HepG2 (cell line): Measurements from ENCODE around the gene MED9. TPM values are rescaled to one million over a fixed set of nuclear protein-coding genes. Genes with fewer than 3 reads are reported as not detected.

Experiments
- ATAC-seq: fragments of 200-7000 bp; cut with Tn5 transposase; 3 replicates; pipeline ENCODE4 v1.9.1; 2020; ENCODE audit warnings: mild to moderate bottlenecking, moderate library complexity
- BruUV-seq: library from RNA; stranded (reverse); fragments of 400-500 nt; replicated peaks from 2 replicates; lab custom pipeline; 2021; lab: Mats Ljungman, UMichigan
- CTCF ChIA-PET: fragments of 300-600 bp; formaldehyde crosslinking; extraction: SDS; loops from one replicate; lab custom pipeline; 2021; ENCODE audit warnings: low total read pairs, inconsistent platforms, low intra/inter-chr PET ratio; lab: Yijun Ruan, JAX
- POLR2A ChIA-PET: fragments of 350-600 bp; sonication (Branson Sonifier 250); formaldehyde crosslinking; loops from one replicate; lab custom pipeline; 2020; ENCODE audit warnings: antibody characterized with exemption, inconsistent platforms; lab: Yijun Ruan, JAX
- DNase-seq: peaks from one replicate; pipeline ENCODE4 v3.0.0-alpha.2; 2015; ENCODE audit warnings: low spot score
- FAIRE-seq: peaks from 3 replicates; lab custom pipeline; 2011; peaks lifted over from hg19 to GRCh38; lab: Jason Lieb, UNC
- H2AFZ ChIP-seq: one replicate; pipeline ENCODE4 v1.6.1; 2011; ENCODE audit warnings: low read length, inconsistent platforms
- H3K27ac ChIP-seq: fragments of 300-600 bp; 3 replicates; pipeline ENCODE4 v1.8.0; 2011; ENCODE audit warnings: mixed run types, mild to moderate bottlenecking, mixed read lengths, low read length, inconsistent platforms; ENCODE audit not compliant: insufficient read depth; ENCODE audit errors: extremely low read length
- H3K27me3 ChIP-seq, 2 experiments: fragments of 200-600 bp in 1 of 2; 2 replicates in 1 of 2; 3 replicates in 1 of 2; pipeline versions ENCODE4 v1.6.0 to v1.8.0; 2011; ENCODE audit warnings: low read length in 2 of 2, mild to moderate bottlenecking in 2 of 2, moderate library complexity in 2 of 2, inconsistent platforms in 1 of 2; ENCODE audit not compliant: insufficient read depth in 2 of 2, control insufficient read depth in 1 of 2
- H3K36me3 ChIP-seq, 2 experiments: fragments of 200-600 bp in 1 of 2; replicated peaks in 1 of 2; 2 replicates in 1 of 2; 3 replicates in 1 of 2; pipeline versions ENCODE4 v1.5.1 to v1.8.0; 2011; ENCODE audit warnings: low read length in 2 of 2, inconsistent platforms in 1 of 2; ENCODE audit not compliant: insufficient read depth in 2 of 2, control insufficient read depth in 1 of 2
- H3K4me1 ChIP-seq: 2 replicates; pipeline ENCODE4 v1.5.1; 2012; ENCODE audit warnings: low read length, inconsistent platforms; ENCODE audit not compliant: insufficient read depth
- H3K4me2 ChIP-seq: 2 replicates; pipeline ENCODE4 v1.6.0; 2011; ENCODE audit warnings: low read depth, low read length, inconsistent platforms
- H3K4me3 ChIP-seq, 3 experiments: fragments of 200-600 bp in 1 of 3; sonication (generic), shearing (Covaris generic) in 1 of 3; replicated peaks in 1 of 3; 2 replicates each; pipeline ENCODE4 v1.5.1; 2011 to 2016; ENCODE audit warnings: low read length in 3 of 3, inconsistent platforms in 2 of 3, low read depth in 2 of 3, mild to moderate bottlenecking in 2 of 3, control low read depth in 1 of 3, mixed read lengths in 1 of 3; ENCODE audit not compliant: insufficient read depth in 1 of 3
- H3K79me2 ChIP-seq: one replicate; pipeline ENCODE4 v1.6.1; 2011; ENCODE audit warnings: low read length, inconsistent platforms; ENCODE audit not compliant: insufficient read depth
- H3K9ac ChIP-seq: 2 replicates; pipeline ENCODE4 v1.6.0; 2011; ENCODE audit warnings: mild to moderate bottlenecking, low read depth, low read length, inconsistent platforms; ENCODE audit not compliant: insufficient read depth
- H3K9me3 ChIP-seq: 2 replicates; pipeline ENCODE4 v1.5.1; 2012; ENCODE audit warnings: mild to moderate bottlenecking, low read length
- H4K20me1 ChIP-seq: 2 replicates; pipeline ENCODE4 v1.6.0; 2011; ENCODE audit warnings: inconsistent platforms, mild to moderate bottlenecking, low read length, moderate library complexity; ENCODE audit not compliant: insufficient read depth
- ELF1 ChIP-seq: sonication (generic); formaldehyde crosslinking; IDR thresholded peaks from 2 replicates; pipeline ENCODE4 v1.4.0; 2020; ENCODE audit warnings: missing genetic modification reagents
- FOXM1 ChIP-seq: sonication (generic); formaldehyde crosslinking; IDR thresholded peaks from 2 replicates; pipeline ENCODE4 v1.5.0; 2020; ENCODE audit warnings: missing genetic modification reagents
- GABPB1 ChIP-seq: IDR thresholded peaks from 2 replicates; pipeline ENCODE4 v1.6.1; 2016; ENCODE audit warnings: mild to moderate bottlenecking, missing genetic modification reagents, moderate library complexity, missing compliant biosample characterization
- HIVEP1 ChIP-seq: sonication (generic); formaldehyde crosslinking; IDR thresholded peaks from 2 replicates; pipeline ENCODE4 v1.4.0; 2020; ENCODE audit warnings: mild to moderate bottlenecking, missing genetic modification reagents
- HNRNPL ChIP-seq: fragments of 200-400 bp; formaldehyde crosslinking; IDR thresholded peaks from 2 replicates; pipeline ENCODE4 v1.6.1; 2017; ENCODE audit warnings: mild to moderate bottlenecking, low read depth, low read length
- KDM5A ChIP-seq: fragments of 200-600 bp; sonication (generic); IDR thresholded peaks from 2 replicates; pipeline ENCODE4 v1.7.0; 2018; ENCODE audit warnings: antibody characterized with exemption, mild to moderate bottlenecking, low read length, borderline replicate concordance
- KDM5B ChIP-seq: sonication (generic); formaldehyde crosslinking; IDR thresholded peaks from 2 replicates; pipeline ENCODE4 v1.4.0; 2020; ENCODE audit warnings: missing genetic modification reagents, mild to moderate bottlenecking, borderline replicate concordance
- PCBP2 ChIP-seq: fragments of 200-400 bp; formaldehyde crosslinking; optimal IDR thresholded peaks from 2 replicates; pipeline ENCODE3; 2018; ENCODE audit warnings: low read length, low read depth; ENCODE audit not compliant: poor library complexity, severe bottlenecking
- ZBTB1 ChIP-seq: sonication (generic); formaldehyde crosslinking; IDR thresholded peaks from 2 replicates; pipeline ENCODE4 v1.4.0; 2020; ENCODE audit warnings: missing genetic modification reagents, borderline replicate concordance
- ZNF224 ChIP-seq: sonication (generic); formaldehyde crosslinking; IDR thresholded peaks from 2 replicates; pipeline ENCODE4 v1.5.0; 2020; ENCODE audit warnings: mild to moderate bottlenecking, missing genetic modification reagents
- ZNF235 ChIP-seq: sonication (generic); formaldehyde crosslinking; IDR thresholded peaks from 2 replicates; pipeline ENCODE4 v1.8.1; 2023; ENCODE audit warnings: mild to moderate bottlenecking, missing genetic modification reagents, borderline replicate concordance
- ZNF572 ChIP-seq: sonication (generic); formaldehyde crosslinking; IDR thresholded peaks from 2 replicates; pipeline ENCODE4 v1.5.1; 2020; ENCODE audit warnings: mild to moderate bottlenecking, missing genetic modification reagents
- ZNF768 ChIP-seq: sonication (generic); formaldehyde crosslinking; IDR thresholded peaks from 2 replicates; pipeline ENCODE4 v1.4.0; 2020; ENCODE audit warnings: missing genetic modification reagents
- ZNF772 ChIP-seq: sonication (generic); formaldehyde crosslinking; IDR thresholded peaks from 2 replicates; pipeline ENCODE4 v1.5.0; 2020; ENCODE audit warnings: mild to moderate bottlenecking, missing genetic modification reagents
- WGBS: methylation state at CpG from one replicate; pipeline ENCODE4 v1.1.6; 2017; ENCODE audit warnings: low lambda C conversion rate; 5-methylcytosine and 5-hydroxymethylcytosine counted together
- in situ Hi-C: cut with HindIII; loops from 2 replicates; pipeline ENCODE4 v1.10.0; 2017; ENCODE audit warnings: low pct_unique_long_range_greater_than_20kb; ENCODE audit not compliant: extremely low pct_ligation_motif_present
- intact Hi-C: fragments of 100-400 bp; cut with micrococcal nuclease; formaldehyde crosslinking; loops from one replicate; pipeline ENCODE4 v1.10.0; 2022; ENCODE audit not compliant: unreplicated experiment
- polyA plus RNA-seq, 8 experiments: library from polyadenylated mRNA; depleted of rRNA in 3 of 8; stranded (reverse) in 7 of 8; unstranded in 1 of 8; fragments of >200 nt; fragmentation: Illumina TruSeq in 4 of 8; extraction: Trizol in 4 of 8; gene quantifications; 2 replicates each; pipeline versions ENCODE4 v1.2.1 to v1.2.3, GENCODE V29; 2011 to 2016; ENCODE audit warnings: low read depth in 4 of 8, missing spikeins in 1 of 8, mixed read lengths in 1 of 8; ENCODE audit not compliant: insufficient read depth in 1 of 8
- total RNA-seq, 5 experiments: library from RNA; depleted of rRNA; stranded (reverse); fragments of >200 nt; fragmentation: Illumina TruSeq; extraction: Trizol; gene quantifications; 2 replicates each; pipeline ENCODE4 v1.2.3, GENCODE V29; 2016; ENCODE audit warnings: low read depth in 1 of 5
- TF ChIP-seq, protein P1 (sequence below): IDR thresholded peaks from 2 replicates; pipeline ENCODE4 v1.6.1; 2016; ENCODE audit warnings: low read depth, control low read depth
- TF ChIP-seq, protein P2 (sequence below): IDR thresholded peaks from 2 replicates; pipeline ENCODE4 v1.6.1; 2016; ENCODE audit warnings: missing genetic modification reagents, missing compliant biosample characterization
- TF ChIP-seq, protein P3 (sequence below): sonication (generic); formaldehyde crosslinking; IDR thresholded peaks from 2 replicates; pipeline ENCODE4 v1.8.0; 2022; ENCODE audit warnings: mild to moderate bottlenecking, missing genetic modification reagents; ENCODE audit not compliant: insufficient replicate concordance
- TF ChIP-seq, protein P4 (sequence below): sonication (generic); formaldehyde crosslinking; IDR thresholded peaks from 2 replicates; pipeline ENCODE4 v1.9.0; 2022; ENCODE audit warnings: low read depth, missing genetic modification reagents
- TF ChIP-seq, protein P5 (sequence below): sonication (generic); formaldehyde crosslinking; IDR thresholded peaks from 2 replicates; pipeline ENCODE4 v1.4.0; 2020; ENCODE audit warnings: missing genetic modification reagents

MED9 gene
- total and polyA plus RNA-seq, 2 of the 13 experiments (the other 11 are each of a cell fraction or from before 2014, with no cell fraction given), result 11.9 to 15.1 TPM

DNA sequence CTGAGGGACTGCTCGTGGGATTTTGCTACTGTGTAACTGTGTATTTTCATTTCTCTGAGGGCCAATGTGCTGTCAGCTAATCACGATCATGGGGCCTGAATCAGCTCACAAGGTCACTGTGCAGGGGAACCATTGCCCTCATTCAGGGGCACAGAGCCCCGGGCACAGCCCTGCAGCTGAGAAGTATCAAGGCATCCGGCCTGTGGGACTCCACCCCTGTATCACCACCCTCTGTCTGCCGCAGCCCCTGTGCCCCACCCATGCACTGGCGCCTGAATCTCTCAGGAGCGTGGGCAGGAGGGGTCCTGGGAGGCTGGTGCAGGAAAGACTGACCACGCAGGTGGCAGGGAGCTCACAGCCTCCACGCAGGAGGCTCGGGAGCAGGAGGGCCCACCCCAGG, 62.8 kb downstream of the MED9 start:
- ATAC-seq, result no peak
- Histone ChIP-seq H3K4me1 (peaks cover 59% of the 10 kb centered on the region), H4K20me1 (no peaks in the 10 kb centered on the region; the same call in 1 of the 2 replicates), H3K4me3 (no peak overlapping the region), H3K79me2 (no peaks in the 10 kb centered on the region), H2AFZ (no peak overlapping the region), H3K36me3 (no peaks in the 10 kb centered on the region; a peak in 1 of 5 replicates), H3K27ac (no peak overlapping the region), H3K9me3 (no peaks in the 10 kb centered on the region), H3K9ac (peak overlapping the region; percentile 31; the same call in 1 of the 2 replicates), H3K4me2 (peak overlapping the region; percentile 14; the same call in 1 of the 2 replicates), H3K27me3 (no peaks in the 10 kb centered on the region)
- POLR2A ChIA-PET, result interaction anchor here (1.8 to 2.9 kb wide), 3 partner anchors 8 to 43 kb away, joined by 9 to 47 read pairs (median 10); partner anchors contain the start of gene RASD1
- CTCF ChIA-PET, result no interaction called here
- 83% methylated on average over 6 of the region's 10 CpGs for WGBS
- no peak for DNase-seq
- no peak for FAIRE-seq
- BruUV-seq, result no TSS peak
- intact Hi-C loops (loop anchor here (2.0 to 5.0 kb wide), 2 partner anchors 33 to 43 kb away; partner anchors contain the start of gene RASD1), in situ Hi-C loops (no loop called here)
- TF ChIP-seq KDM5B, result 0 out of 2 replicates have a peak, but pooled peaks have one; percentile 33
- TF ChIP-seq, protein P1, sequence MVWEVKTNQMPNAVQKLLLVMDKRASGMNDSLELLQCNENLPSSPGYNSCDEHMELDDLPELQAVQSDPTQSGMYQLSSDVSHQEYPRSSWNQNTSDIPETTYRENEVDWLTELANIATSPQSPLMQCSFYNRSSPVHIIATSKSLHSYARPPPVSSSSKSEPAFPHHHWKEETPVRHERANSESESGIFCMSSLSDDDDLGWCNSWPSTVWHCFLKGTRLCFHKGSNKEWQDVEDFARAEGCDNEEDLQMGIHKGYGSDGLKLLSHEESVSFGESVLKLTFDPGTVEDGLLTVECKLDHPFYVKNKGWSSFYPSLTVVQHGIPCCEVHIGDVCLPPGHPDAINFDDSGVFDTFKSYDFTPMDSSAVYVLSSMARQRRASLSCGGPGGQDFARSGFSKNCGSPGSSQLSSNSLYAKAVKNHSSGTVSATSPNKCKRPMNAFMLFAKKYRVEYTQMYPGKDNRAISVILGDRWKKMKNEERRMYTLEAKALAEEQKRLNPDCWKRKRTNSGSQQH (CRISPR knock-in tag), result no peak
- TF ChIP-seq ZNF235 (CRISPR knock-in tag), result no peak
- TF ChIP-seq, protein P2, sequence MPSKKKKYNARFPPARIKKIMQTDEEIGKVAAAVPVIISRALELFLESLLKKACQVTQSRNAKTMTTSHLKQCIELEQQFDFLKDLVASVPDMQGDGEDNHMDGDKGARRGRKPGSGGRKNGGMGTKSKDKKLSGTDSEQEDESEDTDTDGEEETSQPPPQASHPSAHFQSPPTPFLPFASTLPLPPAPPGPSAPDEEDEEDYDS (CRISPR knock-in tag), result no peak
- TF ChIP-seq, protein P3, sequence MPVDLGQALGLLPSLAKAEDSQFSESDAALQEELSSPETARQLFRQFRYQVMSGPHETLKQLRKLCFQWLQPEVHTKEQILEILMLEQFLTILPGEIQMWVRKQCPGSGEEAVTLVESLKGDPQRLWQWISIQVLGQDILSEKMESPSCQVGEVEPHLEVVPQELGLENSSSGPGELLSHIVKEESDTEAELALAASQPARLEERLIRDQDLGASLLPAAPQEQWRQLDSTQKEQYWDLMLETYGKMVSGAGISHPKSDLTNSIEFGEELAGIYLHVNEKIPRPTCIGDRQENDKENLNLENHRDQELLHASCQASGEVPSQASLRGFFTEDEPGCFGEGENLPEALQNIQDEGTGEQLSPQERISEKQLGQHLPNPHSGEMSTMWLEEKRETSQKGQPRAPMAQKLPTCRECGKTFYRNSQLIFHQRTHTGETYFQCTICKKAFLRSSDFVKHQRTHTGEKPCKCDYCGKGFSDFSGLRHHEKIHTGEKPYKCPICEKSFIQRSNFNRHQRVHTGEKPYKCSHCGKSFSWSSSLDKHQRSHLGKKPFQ (CRISPR knock-in tag), result no peak
- no peak for TF ChIP-seq ZBTB1 (CRISPR knock-in tag)
- TF ChIP-seq, protein P4, sequence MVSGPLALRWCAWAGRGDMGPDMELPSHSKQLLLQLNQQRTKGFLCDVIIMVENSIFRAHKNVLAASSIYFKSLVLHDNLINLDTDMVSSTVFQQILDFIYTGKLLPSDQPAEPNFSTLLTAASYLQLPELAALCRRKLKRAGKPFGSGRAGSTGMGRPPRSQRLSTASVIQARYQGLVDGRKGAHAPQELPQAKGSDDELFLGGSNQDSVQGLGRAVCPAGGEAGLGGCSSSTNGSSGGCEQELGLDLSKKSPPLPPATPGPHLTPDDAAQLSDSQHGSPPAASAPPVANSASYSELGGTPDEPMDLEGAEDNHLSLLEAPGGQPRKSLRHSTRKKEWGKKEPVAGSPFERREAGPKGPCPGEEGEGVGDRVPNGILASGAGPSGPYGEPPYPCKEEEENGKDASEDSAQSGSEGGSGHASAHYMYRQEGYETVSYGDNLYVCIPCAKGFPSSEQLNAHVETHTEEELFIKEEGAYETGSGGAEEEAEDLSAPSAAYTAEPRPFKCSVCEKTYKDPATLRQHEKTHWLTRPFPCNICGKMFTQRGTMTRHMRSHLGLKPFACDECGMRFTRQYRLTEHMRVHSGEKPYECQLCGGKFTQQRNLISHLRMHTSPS (CRISPR knock-in tag), result peak; percentile 62; the same call in 1 of the 2 replicates
- 0 out of 2 replicates have a peak, but pooled peaks have one; percentile 31 for TF ChIP-seq ZNF572 (CRISPR knock-in tag)
- TF ChIP-seq ZNF772, result no peak
- no peak for TF ChIP-seq PCBP2
- 0 out of 2 replicates have a peak, but pooled peaks have one; percentile 7 for TF ChIP-seq ZNF768 (CRISPR knock-in tag)
- no peak for TF ChIP-seq ZNF224 (CRISPR knock-in tag)
- TF ChIP-seq, protein P5, sequence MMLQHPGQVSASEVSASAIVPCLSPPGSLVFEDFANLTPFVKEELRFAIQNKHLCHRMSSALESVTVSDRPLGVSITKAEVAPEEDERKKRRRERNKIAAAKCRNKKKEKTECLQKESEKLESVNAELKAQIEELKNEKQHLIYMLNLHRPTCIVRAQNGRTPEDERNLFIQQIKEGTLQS (CRISPR knock-in tag), result no peak
- no peak for TF ChIP-seq KDM5A
- TF ChIP-seq ELF1 (CRISPR knock-in tag), result no peak
- TF ChIP-seq FOXM1 (CRISPR knock-in tag), result no peak
- 0 out of 2 replicates have a peak, but pooled peaks have one; percentile 32 for TF ChIP-seq HIVEP1 (CRISPR knock-in tag)
- TF ChIP-seq HNRNPL, result peak; percentile 62; the same call in 1 of the 2 replicates
- 0 out of 2 replicates have a peak, but pooled peaks have one; percentile 13 for TF ChIP-seq GABPB1
